AG09319 (cell line): ENCODE data around the gene KCNN3.

ENCODE experiments used
- DNase-seq: peaks from one replicate; pipeline ENCODE4 v3.0.0-alpha.2; 2010; ENCODE audit warnings: low read depth; ENCODE audit errors: extremely low read depth
- TF ChIP-seq, protein P1 (sequence below): IDR thresholded peaks from 2 replicates; pipeline ENCODE4 v1.5.1; 2011; ENCODE audit warnings: low read depth, mild to moderate bottlenecking, inconsistent platforms, low read length, moderate library complexity

KCNN3 gene

GRCh38 chr1:154844297-154844681 lies 25.8 kb downstream of the KCNN3 start:
- TF ChIP-seq, protein P1, sequence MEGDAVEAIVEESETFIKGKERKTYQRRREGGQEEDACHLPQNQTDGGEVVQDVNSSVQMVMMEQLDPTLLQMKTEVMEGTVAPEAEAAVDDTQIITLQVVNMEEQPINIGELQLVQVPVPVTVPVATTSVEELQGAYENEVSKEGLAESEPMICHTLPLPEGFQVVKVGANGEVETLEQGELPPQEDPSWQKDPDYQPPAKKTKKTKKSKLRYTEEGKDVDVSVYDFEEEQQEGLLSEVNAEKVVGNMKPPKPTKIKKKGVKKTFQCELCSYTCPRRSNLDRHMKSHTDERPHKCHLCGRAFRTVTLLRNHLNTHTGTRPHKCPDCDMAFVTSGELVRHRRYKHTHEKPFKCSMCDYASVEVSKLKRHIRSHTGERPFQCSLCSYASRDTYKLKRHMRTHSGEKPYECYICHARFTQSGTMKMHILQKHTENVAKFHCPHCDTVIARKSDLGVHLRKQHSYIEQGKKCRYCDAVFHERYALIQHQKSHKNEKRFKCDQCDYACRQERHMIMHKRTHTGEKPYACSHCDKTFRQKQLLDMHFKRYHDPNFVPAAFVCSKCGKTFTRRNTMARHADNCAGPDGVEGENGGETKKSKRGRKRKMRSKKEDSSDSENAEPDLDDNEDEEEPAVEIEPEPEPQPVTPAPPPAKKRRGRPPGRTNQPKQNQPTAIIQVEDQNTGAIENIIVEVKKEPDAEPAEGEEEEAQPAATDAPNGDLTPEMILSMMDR = no peak
- DNase-seq = no peak

DNA sequence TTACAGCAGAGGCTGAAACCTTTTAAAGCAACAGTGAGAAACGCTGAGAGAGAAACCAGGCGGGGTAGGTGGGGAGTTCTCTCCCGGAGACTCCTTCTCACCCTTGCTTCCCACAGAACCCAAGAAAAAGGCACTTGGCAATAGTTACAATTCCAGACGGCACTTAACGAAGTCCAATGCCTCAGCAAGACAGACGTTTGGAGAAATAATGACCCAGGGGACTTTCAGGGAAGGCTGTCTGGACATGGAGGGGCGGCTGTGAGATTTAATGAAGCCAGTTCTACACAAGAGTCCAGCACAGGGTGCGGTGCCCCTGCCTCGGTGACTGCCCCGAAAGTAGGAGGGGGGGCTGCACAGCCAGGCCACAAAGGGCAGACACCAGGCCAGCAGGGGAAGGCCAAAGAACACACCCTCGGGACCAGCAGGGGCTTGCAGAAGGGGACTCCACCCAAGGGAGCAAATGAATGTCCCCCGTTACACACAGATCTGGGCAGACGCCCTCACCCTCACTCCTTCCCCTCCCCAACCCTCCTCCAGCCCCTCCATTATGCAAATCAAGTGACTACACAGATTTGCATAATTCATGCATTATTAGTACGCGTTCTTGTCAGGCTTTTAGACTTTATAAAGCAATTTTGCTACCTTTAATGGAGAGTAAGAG lies 26.3 kb downstream of the KCNN3 start:
- TF ChIP-seq, protein P1 = no peak
- no peak for DNase-seq

DNA sequence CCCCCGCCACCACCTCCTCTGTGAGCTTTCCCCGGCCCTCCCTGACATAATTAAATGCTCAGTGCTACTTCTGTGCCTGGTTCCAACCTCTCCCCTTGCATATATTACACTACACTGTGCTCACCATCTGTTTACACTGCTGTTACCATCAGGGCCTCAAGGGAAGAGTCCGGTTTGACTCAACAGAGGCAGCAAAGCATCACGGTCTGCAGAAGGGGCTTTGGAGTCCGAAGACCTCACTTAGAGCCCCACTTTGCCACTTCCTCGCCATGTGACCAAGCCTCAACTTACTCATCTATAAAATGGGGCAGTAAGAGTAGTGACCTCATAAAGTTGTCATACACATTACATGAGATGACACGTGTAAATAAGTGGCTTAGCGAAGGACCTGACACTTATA lies 27.4 kb downstream of the KCNN3 start:
- TF ChIP-seq, protein P1 = no peak
- no peak for DNase-seq

DNA sequence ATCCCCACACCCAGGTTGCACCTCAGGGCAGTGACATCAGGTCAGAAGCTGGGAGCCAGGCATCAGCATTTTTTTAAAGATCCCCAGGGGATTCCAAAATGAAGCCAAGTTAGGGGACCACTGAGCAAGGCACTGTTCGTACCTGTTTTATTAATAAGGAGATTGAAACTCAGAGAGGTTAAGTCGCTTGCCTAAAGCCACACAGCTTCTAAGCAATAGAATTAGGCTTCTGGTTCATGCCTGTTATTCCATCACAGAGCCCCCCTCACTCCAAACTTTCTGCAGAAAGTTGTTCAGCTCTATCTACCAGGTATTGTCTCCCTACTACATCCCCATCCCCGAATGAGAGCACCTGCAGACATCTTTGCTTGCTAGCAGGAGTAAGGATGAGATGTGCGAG lies 28.7 kb downstream of the KCNN3 start:
- no peak for DNase-seq

DNA sequence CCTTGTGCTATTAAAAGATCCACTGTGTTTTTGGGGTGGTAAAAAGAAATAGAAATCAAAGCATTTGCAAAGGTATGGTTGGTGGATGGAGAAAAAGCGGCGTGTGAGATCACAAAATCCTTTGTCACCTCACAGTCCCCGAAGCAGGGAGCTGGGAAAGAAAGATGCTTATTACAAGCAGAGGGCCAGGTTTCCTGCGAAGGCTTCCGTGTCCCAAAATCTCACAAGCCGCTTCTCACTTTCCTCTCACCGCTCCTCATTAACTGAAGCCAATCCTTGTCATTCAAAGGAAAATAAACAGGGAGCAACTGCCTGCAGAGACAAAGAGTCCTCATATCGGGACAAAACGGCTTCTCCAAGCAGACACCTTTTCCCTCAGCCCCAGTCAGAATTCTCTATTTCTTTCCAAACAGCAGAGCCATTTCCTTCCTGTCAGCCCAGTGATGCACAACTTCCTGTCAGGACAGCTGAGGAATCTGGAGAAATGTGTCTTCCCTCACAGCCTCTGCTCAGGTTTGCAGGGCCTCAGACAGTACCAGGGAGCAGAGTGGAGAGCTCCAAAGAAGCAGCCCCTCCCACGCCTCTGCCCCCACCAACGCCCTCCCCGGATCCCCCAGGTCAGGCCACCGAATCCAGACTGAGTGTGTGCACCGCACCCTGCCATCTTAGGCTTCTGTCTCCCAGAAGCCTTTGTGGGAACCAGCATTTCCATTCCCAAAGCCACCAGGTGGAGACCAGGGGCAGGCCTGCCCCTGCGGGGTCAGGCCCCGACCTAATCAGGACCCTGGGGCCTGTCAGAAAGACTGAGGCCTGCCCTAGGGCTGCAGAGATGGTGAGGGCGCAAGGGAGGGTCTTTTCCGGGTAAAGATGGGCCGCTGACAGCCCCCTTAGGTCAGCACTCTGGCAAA lies 29.6 kb downstream of the KCNN3 start:
- DNase-seq = no peak
- TF ChIP-seq, protein P1 = no peak

More for the DNA sequence above, 28.7 kb downstream of the KCNN3 start:
- TF ChIP-seq, protein P1 = no peak

DNA sequence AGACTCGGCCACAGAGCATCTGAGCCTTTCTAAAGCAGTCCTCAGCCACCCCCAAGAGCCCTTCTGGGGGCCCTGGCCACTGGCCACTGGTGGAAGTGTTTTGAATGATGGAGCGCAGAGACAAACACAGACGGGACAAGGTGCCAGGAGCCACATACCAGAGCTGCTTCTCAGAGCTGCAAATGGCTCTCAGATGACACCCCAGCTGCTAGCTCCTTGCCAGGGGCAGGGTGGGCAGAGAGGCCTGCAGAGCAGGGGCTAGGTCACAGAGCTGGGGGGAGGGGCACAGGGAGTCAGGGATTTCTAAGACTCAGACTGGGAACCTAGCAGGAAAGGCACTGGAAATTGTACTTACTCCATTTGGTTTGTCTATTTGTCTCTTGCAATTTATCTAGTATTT lies 30.4 kb downstream of the KCNN3 start:
- TF ChIP-seq, protein P1 = no peak
- no peak for DNase-seq

GRCh38 chr1:154838988-154839387 lies 31.1 kb downstream of the KCNN3 start:
- DNase-seq = no peak
- TF ChIP-seq, protein P1 = no peak
